Measurements from ENCODE around the gene CABCOCO1. TPM values are rescaled to one million over a fixed set of nuclear protein-coding genes. Genes with fewer than 3 reads are reported as not detected.

Gene CABCOCO1
- total RNA-seq, 1 donor from 2014 or later: not detected

DNA sequence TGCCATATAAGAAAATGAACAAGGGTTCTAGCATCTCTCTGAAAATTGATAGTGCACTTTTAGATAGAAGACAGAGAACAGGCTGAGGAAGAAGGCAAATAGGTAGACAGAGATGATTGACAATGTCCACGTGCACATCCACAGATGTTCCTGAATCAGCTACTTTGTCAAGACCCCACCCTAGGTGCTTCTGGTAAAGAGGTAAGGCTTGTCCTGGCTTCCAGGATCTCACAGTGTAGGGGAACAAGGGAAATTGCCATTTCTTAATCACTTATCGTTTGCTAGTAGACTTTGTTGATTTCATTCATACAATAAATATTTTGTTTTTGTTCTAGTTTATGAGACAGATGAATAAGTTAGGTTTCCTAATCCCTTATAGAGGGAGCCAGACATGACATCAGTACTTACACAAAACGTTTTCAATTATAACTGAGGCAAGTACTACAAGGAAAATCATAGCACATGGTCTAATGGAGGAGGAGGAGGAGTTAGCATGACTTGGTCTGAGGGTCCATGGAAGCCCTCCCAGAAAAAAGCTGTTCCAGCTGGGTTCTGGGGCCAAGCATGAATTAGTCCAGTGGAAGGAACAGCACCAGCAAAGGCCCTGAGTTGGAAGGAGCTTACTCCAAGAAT lies 122.9 kb downstream of the CABCOCO1 start:
- no peak for DNase-seq
- no peak for ATAC-seq (ENCODE audit: low read depth)
- Mint-ChIP-seq H3K36me3 (ENCODE audit: low read depth) (no peaks in the 10 kb centered on the region), H3K4me3 (no peak overlapping the region), H3K27me3 (no peaks in the 10 kb centered on the region), H3K4me1 (no peaks in the 10 kb centered on the region), H3K9me3 (no peaks in the 10 kb centered on the region), H3K27ac (no peak overlapping the region)
- intact Hi-C loops (cut with micrococcal nuclease): no loop called here
- TF ChIP-seq, protein P1, sequence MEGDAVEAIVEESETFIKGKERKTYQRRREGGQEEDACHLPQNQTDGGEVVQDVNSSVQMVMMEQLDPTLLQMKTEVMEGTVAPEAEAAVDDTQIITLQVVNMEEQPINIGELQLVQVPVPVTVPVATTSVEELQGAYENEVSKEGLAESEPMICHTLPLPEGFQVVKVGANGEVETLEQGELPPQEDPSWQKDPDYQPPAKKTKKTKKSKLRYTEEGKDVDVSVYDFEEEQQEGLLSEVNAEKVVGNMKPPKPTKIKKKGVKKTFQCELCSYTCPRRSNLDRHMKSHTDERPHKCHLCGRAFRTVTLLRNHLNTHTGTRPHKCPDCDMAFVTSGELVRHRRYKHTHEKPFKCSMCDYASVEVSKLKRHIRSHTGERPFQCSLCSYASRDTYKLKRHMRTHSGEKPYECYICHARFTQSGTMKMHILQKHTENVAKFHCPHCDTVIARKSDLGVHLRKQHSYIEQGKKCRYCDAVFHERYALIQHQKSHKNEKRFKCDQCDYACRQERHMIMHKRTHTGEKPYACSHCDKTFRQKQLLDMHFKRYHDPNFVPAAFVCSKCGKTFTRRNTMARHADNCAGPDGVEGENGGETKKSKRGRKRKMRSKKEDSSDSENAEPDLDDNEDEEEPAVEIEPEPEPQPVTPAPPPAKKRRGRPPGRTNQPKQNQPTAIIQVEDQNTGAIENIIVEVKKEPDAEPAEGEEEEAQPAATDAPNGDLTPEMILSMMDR (IDR thresholded peaks at IDR 0.05): no peak
- CTCF ChIA-PET: interaction anchor here (0.5 kb wide), 1 partner anchor 52 kb away, joined by 3 read pairs; no protein-coding TSS in a partner anchor
- POLR2A ChIA-PET: no interaction called here

GRCh38 chr10:61786728-61787127 lies 124.0 kb downstream of the CABCOCO1 start:
- DNase-seq (no peak), ATAC-seq (ENCODE audit: low read depth) (no peak)
- POLR2A ChIA-PET: no interaction called here
- Mint-ChIP-seq H3K27me3 (no peaks in the 10 kb centered on the region), H3K9me3 (no peaks in the 10 kb centered on the region), H3K4me1 (no peaks in the 10 kb centered on the region), H3K4me3 (no peak overlapping the region), H3K27ac (no peak overlapping the region), H3K36me3 (ENCODE audit: low read depth) (no peaks in the 10 kb centered on the region)
- CTCF ChIA-PET: no interaction called here
- TF ChIP-seq, protein P1 (IDR thresholded peaks at IDR 0.05): no peak
- intact Hi-C loops (cut with micrococcal nuclease): no loop called here

- TF ChIP-seq, protein P1 (IDR thresholded peaks at IDR 0.05): no peak
- Mint-ChIP-seq H3K36me3 (ENCODE audit: low read depth) (no peaks in the 10 kb centered on the region), H3K4me1 (no peaks in the 10 kb centered on the region), H3K27ac (no peak overlapping the region), H3K9me3 (no peaks in the 10 kb centered on the region), H3K4me3 (no peak overlapping the region), H3K27me3 (no peaks in the 10 kb centered on the region)
- CTCF ChIA-PET: no interaction called here
- POLR2A ChIA-PET: no interaction called here
- intact Hi-C loops (cut with micrococcal nuclease): no loop called here
- DNase-seq (no peak), ATAC-seq (ENCODE audit: low read depth) (no peak)
These were observed 124.4 kb downstream of the CABCOCO1 start for GRCh38 chr10:61787170-61787569.

DNA sequence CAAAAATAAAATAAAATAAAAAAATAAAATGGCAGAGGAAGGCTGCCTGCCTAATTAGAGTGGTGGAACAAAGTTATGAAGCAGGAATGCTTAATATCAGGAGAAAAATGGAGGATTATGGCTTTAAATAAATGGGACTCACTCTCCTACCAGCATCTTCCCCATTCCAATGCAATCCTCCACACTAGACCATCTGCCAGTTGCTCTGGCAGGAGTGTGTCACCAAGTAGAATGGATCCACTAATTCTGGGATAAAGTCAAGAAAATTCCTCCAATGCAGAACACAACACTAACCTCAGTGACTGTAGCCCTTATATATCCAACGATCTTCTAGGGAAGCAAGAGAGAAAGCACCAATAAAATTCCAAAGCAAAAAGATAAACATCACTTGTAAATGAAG lies 126.3 kb downstream of the CABCOCO1 start:
- TF ChIP-seq, protein P1 (IDR thresholded peaks at IDR 0.05): no peak
- CTCF ChIA-PET: no interaction called here
- intact Hi-C loops (cut with micrococcal nuclease): no loop called here
- POLR2A ChIA-PET: no interaction called here
- H3K4me3 Mint-ChIP-seq: no peak overlapping the region
- H3K36me3 Mint-ChIP-seq (ENCODE audit: low read depth): no peaks in the 10 kb centered on the region
- ATAC-seq (ENCODE audit: low read depth): no peak
- no peak overlapping the region for H3K27ac Mint-ChIP-seq
- no peaks in the 10 kb centered on the region for H3K9me3 Mint-ChIP-seq
- no peaks in the 10 kb centered on the region for H3K27me3 Mint-ChIP-seq
- H3K4me1 Mint-ChIP-seq: no peaks in the 10 kb centered on the region
- DNase-seq: no peak

GRCh38 chr10:61791216-61791615 lies 128.5 kb downstream of the CABCOCO1 start:
- H3K27ac Mint-ChIP-seq: no peak overlapping the region
- POLR2A ChIA-PET: no interaction called here
- no peaks in the 10 kb centered on the region for H3K9me3 Mint-ChIP-seq
- ATAC-seq (ENCODE audit: low read depth) (no peak), DNase-seq (no peak)
- intact Hi-C loops (cut with micrococcal nuclease): no loop called here
- no peak overlapping the region for H3K4me3 Mint-ChIP-seq
- TF ChIP-seq, protein P1 (IDR thresholded peaks at IDR 0.05): no peak
- no peaks in the 10 kb centered on the region for H3K27me3 Mint-ChIP-seq
- H3K4me1 Mint-ChIP-seq: no peaks in the 10 kb centered on the region
- CTCF ChIA-PET: no interaction called here
- H3K36me3 Mint-ChIP-seq (ENCODE audit: low read depth): no peaks in the 10 kb centered on the region

Data from activated B cell treated with CpG ODN at 0.5 μM for 24 hours (primary cell).